ENCODE data around the gene TOPAZ1. TPM values are rescaled to one million over a fixed set of nuclear protein-coding genes. Genes with fewer than 3 reads are reported as not detected.

The TOPAZ1 gene
- total RNA-seq, 4 donors from 2014 or later, result not detected

- TF ChIP-seq CTCF (IDR thresholded peaks at IDR 0.05), result no peak
- DNase-seq (ENCODE audit: low spot score) (no peak), ATAC-seq (ENCODE audit: low FRiP score) (no peak)
Measured at GRCh38 chr3:44337248-44337785, 95.6 kb downstream of the TOPAZ1 start.

- DNase-seq (ENCODE audit: low spot score), result peak; percentile 87
- peak; percentile 99 for ATAC-seq (ENCODE audit: low FRiP score)
- TF ChIP-seq CTCF (IDR thresholded peaks at IDR 0.05), result no peak
Measured at GRCh38 chr3:44338010-44338827, 96.5 kb downstream of the TOPAZ1 start, which contains the start of gene TCAIM. Gene TCAIM (plus strand): TSS chr3:44338766. CDS start chr3:44354783, 16,017 bp downstream.

GRCh38 chr3:44338828-44339127, 97.1 kb downstream of the TOPAZ1 start:
- DNase-seq (ENCODE audit: low spot score), result no peak
- TF ChIP-seq CTCF (IDR thresholded peaks at IDR 0.05), result no peak
- ATAC-seq (ENCODE audit: low FRiP score), result no peak

- no peak for TF ChIP-seq CTCF (IDR thresholded peaks at IDR 0.05)
- no peak for DNase-seq (ENCODE audit: low spot score)
- ATAC-seq (ENCODE audit: low FRiP score), result no peak
Measured at GRCh38 chr3:44339181-44340057, 97.7 kb downstream of the TOPAZ1 start.

- DNase-seq (ENCODE audit: low spot score) (no peak), ATAC-seq (ENCODE audit: low FRiP score) (no peak)
- no peak for TF ChIP-seq CTCF (IDR thresholded peaks at IDR 0.05)
Measured at GRCh38 chr3:44340058-44340395, 98.3 kb downstream of the TOPAZ1 start.

GRCh38 chr3:44342176-44342790, 100.6 kb downstream of the TOPAZ1 start:
- TF ChIP-seq CTCF (IDR thresholded peaks at IDR 0.05), result no peak
- no peak for DNase-seq (ENCODE audit: low spot score)
- ATAC-seq (ENCODE audit: low FRiP score), result no peak

All from omental fat pad (tissue), 4 donors.